BE2C (cell line): ENCODE data around the gene DNAJC13.

ENCODE experiments used
- DNase-seq: peaks from one replicate; pipeline ENCODE4 v3.0.0-alpha.2; 2020
- H3K27me3 ChIP-seq: fragments of 250-450 bp; sonication (Bioruptor Pico); 2 replicates; pipeline ENCODE4 v1.5.1; 2020; ENCODE audit warnings: mild to moderate bottlenecking
- H3K36me3 ChIP-seq: fragments of 250-450 bp; sonication (Bioruptor Pico); 2 replicates; pipeline ENCODE4 v1.5.1; 2020; ENCODE audit warnings: mild to moderate bottlenecking
- H3K4me1 ChIP-seq: fragments of 250-450 bp; sonication (Bioruptor Pico); 2 replicates; pipeline ENCODE4 v1.5.1; 2020
- H3K4me3 ChIP-seq: 2 replicates; pipeline ENCODE4 v1.5.1; 2011; ENCODE audit warnings: low read depth, low read length
- H3K9me3 ChIP-seq: fragments of 250-450 bp; sonication (Bioruptor Pico); 2 replicates; pipeline ENCODE4 v1.5.1; 2020
- TF ChIP-seq, protein P1 (sequence below): IDR thresholded peaks from 2 replicates; pipeline ENCODE4 v1.5.1; 2012; ENCODE audit warnings: mild to moderate bottlenecking, low read depth, low read length

DNAJC13 gene

DNA sequence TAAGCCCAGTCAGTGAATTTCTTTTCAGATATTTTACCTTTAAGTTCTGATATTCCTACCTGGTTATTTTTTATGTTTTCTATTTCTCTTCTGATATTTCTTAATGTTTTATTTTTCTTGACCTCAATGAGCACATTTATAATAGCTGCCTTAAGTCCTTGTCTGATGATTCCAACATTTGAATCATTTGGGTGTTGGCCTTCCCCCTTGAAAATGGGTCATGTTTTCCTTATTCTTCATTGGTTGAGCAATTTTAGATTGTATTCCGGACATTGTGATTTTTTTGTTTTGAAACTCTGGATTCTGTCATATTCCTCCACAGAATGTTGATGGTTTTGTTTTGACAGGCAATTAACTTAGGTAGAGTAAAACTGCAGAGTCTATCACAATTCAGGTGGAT is 170.1 kb downstream of the DNAJC13 start:
- no peaks in the 10 kb centered on the region for H3K9me3 ChIP-seq
- no peaks in the 10 kb centered on the region for H3K36me3 ChIP-seq
- no peak for DNase-seq
- no peaks in the 10 kb centered on the region for H3K27me3 ChIP-seq
- no peak overlapping the region for H3K4me3 ChIP-seq
- H3K4me1 ChIP-seq: no peaks in the 10 kb centered on the region
- TF ChIP-seq, protein P1, sequence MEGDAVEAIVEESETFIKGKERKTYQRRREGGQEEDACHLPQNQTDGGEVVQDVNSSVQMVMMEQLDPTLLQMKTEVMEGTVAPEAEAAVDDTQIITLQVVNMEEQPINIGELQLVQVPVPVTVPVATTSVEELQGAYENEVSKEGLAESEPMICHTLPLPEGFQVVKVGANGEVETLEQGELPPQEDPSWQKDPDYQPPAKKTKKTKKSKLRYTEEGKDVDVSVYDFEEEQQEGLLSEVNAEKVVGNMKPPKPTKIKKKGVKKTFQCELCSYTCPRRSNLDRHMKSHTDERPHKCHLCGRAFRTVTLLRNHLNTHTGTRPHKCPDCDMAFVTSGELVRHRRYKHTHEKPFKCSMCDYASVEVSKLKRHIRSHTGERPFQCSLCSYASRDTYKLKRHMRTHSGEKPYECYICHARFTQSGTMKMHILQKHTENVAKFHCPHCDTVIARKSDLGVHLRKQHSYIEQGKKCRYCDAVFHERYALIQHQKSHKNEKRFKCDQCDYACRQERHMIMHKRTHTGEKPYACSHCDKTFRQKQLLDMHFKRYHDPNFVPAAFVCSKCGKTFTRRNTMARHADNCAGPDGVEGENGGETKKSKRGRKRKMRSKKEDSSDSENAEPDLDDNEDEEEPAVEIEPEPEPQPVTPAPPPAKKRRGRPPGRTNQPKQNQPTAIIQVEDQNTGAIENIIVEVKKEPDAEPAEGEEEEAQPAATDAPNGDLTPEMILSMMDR: no peak
